KOPT-K1 (cell line): ENCODE data around the gene POC1A.

Experiments used
- H3K27ac ChIP-seq: fragments of 200-600 bp; sonication (generic); 2 replicates; pipeline ENCODE4 v1.5.1; 2016; ENCODE audit warnings: antibody characterized with exemption, mild to moderate bottlenecking, low read depth, low read length; ENCODE audit not compliant: poor library complexity, severe bottlenecking
- H3K36me3 ChIP-seq: fragments of 200-600 bp; sonication (generic); 2 replicates; pipeline ENCODE4 v1.5.1; 2017; ENCODE audit warnings: antibody characterized with exemption, mild to moderate bottlenecking, low read length, moderate library complexity; ENCODE audit not compliant: insufficient read depth
- H3K9me3 ChIP-seq: fragments of 200-600 bp; sonication (generic); 2 replicates; pipeline ENCODE4 v1.5.1; 2017; ENCODE audit warnings: antibody characterized with exemption, low read length, mild to moderate bottlenecking; ENCODE audit not compliant: insufficient read depth, poor library complexity, severe bottlenecking

POC1A gene

GRCh38 chr3:52070724-52071621, 83.2 kb downstream of the POC1A start:
- Histone ChIP-seq H3K36me3 (peaks cover 27% of the 10 kb centered on the region), H3K9me3 (no peaks in the 10 kb centered on the region), H3K27ac (no peak overlapping the region)

- Histone ChIP-seq H3K9me3 (no peaks in the 10 kb centered on the region), H3K36me3 (peaks cover 16% of the 10 kb centered on the region; the same call in 1 of the 2 replicates), H3K27ac (no peak overlapping the region)
These were observed 84.4 kb downstream of the POC1A start for GRCh38 chr3:52069855-52070254.

DNA sequence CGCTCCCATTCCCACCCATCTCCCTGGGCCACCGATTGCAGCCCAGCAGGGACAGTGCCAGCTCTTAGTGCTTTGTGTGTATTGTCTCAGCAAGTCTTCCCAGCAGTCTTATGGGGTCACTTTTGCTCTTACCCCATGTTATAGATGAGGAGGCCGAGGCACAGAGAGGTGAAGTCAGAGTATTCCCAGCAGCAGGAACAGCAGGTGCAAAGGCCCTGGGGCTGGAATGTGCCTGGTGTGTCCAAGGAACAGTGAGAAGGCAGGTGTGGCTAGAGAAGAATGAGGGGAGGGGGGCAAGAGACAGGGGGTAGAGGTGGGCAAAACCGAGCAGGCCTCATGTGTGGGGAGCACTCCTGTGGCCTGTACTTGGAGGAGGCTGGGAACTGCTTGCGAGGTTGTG, 85.1 kb downstream of the POC1A start:
- Histone ChIP-seq H3K36me3 (peaks cover 9% of the 10 kb centered on the region; the same call in 1 of the 2 replicates), H3K9me3 (no peaks in the 10 kb centered on the region), H3K27ac (no peak overlapping the region)

DNA sequence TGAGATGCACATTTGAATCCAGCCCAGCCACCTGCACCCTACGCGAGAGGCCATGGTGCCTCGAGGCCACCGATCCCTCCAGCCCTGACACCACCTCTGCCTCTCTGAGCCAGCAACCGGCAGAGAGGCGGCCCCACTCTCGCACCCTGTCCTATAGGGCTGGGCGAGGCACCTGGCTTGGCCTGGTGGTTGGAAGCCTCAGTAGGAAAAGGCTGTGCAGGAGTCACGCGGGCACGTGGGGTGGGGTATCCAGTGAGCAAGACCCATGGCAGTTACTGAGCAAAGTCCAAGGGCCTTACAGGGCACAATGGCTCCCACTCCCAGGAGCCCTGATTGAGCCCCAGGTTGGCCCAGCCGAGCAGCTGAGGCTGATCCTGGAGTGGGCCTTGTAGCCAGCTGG, 85.5 kb downstream of the POC1A start:
- Histone ChIP-seq H3K36me3 (peaks cover 4% of the 10 kb centered on the region; the same call in 1 of the 2 replicates), H3K9me3 (no peaks in the 10 kb centered on the region), H3K27ac (no peak overlapping the region)

DNA sequence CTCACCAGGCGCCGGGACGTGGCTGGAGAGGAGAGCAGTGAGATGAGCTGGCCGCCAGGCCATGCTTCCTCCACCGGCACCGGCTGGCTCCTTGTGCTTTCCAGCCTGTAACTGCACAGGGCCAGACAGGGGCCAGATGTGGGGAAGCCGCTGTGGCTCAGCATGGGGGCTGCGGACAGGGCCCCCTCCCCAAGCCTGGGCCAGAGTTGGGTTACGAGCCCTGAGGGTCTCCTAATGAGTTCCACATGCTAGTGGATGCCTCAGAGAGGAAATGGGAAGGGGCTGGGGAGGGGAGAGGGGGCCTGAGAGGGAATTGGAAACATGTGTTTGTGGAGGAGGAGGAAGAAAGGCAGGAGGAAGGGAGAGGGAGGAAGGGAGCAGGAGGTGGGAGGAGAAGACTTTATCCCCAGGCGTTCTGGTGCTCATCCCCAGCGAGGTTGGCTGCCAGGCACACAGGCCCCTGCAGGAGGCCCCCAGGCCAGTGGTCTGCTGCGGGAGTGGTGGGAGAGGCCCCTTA, 86.1 kb downstream of the POC1A start:
- H3K27ac ChIP-seq, result no peak overlapping the region

DNA sequence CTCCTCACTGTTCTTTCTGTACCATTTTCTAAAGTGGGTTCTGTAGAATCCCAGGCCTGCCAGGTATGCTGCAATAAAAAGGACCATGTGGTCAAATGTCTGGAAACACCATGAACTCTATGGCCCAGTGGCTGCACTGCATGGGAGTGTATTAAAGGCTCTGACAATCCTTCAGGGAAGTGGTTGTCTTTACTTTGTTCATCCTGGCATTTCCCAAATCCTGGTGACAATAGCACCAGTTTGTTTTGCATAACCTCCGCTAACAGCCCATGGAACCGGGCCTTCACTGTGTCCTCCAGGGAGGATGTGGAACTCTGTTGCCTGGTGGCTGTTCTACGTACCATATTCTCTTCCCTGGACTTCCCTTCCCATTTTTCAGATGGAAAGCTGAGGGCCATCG, 86.7 kb downstream of the POC1A start:
- H3K27ac ChIP-seq, result no peak overlapping the region
- no peaks in the 10 kb centered on the region; the same call in 1 of the 2 replicates for H3K36me3 ChIP-seq
- no peaks in the 10 kb centered on the region for H3K9me3 ChIP-seq

More for the DNA sequence above, 86.1 kb downstream of the POC1A start:
- H3K36me3 ChIP-seq, result no peaks in the 10 kb centered on the region; the same call in 1 of the 2 replicates
- no peaks in the 10 kb centered on the region for H3K9me3 ChIP-seq

DNA sequence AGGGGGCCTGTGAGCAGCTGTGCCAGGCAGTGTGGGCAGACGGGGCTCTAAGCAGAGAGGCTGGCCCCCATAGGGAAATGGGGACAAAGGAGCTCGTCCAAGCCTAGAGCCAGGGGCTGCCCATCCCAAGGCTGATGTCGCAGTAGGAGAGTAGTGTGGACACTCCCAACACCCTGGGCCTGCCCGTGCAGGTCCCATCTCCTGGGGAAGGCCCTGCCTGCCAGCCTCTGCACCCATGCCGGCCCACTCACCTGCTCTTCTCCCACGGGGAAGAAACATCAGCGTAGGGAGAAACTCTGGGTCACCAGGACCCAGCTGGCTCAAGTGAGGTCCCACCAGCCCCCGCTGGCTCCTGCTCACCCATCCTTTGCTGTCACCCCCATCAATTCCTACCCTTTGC, 87.2 kb downstream of the POC1A start:
- Histone ChIP-seq H3K27ac (no peak overlapping the region), H3K9me3 (no peaks in the 10 kb centered on the region), H3K36me3 (no peaks in the 10 kb centered on the region)

GRCh38 chr3:52065264-52065756, 88.9 kb downstream of the POC1A start:
- Histone ChIP-seq H3K27ac (no peak overlapping the region), H3K36me3 (no peaks in the 10 kb centered on the region), H3K9me3 (no peaks in the 10 kb centered on the region)

- no peaks in the 10 kb centered on the region for H3K36me3 ChIP-seq
- no peaks in the 10 kb centered on the region for H3K9me3 ChIP-seq
- H3K27ac ChIP-seq, result no peak overlapping the region
These were observed 89.7 kb downstream of the POC1A start for GRCh38 chr3:52064561-52064960.

- Histone ChIP-seq H3K27ac (no peak overlapping the region), H3K36me3 (no peaks in the 10 kb centered on the region)
These were observed 91.0 kb downstream of the POC1A start for GRCh38 chr3:52063026-52063723.

DNA sequence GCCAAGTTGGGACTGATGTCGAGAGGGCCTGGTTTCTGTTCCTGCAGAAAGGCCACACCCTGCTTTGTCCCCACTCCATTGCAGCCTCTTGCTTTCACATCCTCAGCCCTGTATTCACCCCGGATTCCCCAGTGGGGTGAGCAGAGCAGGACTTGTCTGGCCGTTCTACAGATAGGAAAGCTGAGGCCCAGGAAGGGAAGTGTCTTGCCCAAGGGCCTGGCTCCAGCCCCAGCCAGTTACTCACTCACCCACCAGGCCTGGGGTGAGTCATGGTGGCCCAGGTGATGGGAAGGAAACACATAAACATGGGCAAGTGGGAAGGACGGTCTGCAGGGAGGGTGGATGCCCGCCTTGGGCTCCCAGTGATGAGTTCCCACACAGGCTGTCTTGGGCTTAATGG, 91.7 kb downstream of the POC1A start:
- Histone ChIP-seq H3K27ac (no peak overlapping the region), H3K36me3 (no peaks in the 10 kb centered on the region), H3K9me3 (no peaks in the 10 kb centered on the region)

More at GRCh38 chr3:52063026-52063723, 91.0 kb downstream of the POC1A start:
- no peaks in the 10 kb centered on the region for H3K9me3 ChIP-seq

DNA sequence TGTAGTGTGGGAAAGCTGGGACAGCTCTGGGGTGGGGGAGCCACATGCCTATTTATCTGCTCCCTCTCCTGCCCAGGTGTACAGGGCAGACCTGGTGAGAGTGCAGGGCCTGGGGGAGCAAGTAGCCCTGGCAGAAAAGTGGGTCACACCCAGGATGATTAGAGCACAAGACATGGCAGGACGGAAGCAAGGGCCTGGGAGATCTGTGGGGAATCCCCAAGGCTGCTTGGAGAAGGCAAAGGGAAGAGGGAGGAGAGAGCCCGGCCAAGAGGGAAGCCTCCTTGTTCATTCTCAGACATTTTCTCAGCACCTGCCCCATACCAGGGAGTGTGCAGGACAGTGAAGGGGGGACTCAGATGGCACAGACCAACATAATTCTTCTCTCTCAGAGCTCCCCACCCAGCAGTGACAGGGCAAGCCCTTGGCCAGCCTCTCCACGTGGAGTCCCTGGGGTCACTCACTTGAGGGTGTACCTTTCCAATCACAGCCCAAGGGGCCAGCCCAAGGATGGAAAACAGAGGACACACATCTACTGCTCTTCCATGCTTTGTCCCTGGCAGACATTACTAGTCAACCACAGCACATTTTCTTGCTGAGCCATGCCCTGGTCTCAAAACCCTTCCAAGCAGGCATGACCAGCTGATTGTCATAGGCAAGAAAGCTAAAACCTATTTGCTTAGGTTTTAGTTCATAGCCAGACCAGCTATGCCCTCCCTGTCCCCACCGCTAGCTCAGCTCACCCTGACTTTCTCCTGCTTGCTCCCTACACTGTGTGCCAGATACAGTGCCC, 92.9 kb downstream of the POC1A start:
- Histone ChIP-seq H3K9me3 (no peaks in the 10 kb centered on the region), H3K27ac (no peak overlapping the region), H3K36me3 (no peaks in the 10 kb centered on the region)

GRCh38 chr3:52059781-52060180, 94.4 kb downstream of the POC1A start:
- H3K36me3 ChIP-seq, result no peaks in the 10 kb centered on the region
- H3K27ac ChIP-seq, result no peak overlapping the region
- H3K9me3 ChIP-seq, result no peaks in the 10 kb centered on the region

- peaks cover 15% of the 10 kb centered on the region; the same call in 1 of the 2 replicates for H3K36me3 ChIP-seq
- no peak overlapping the region for H3K27ac ChIP-seq
- no peaks in the 10 kb centered on the region for H3K9me3 ChIP-seq
These were observed 96.3 kb downstream of the POC1A start for GRCh38 chr3:52057812-52058495.
